GM23338 (cell line): Measurements from ENCODE around the gene SPATA18. TPM values are rescaled to one million over a fixed set of nuclear protein-coding genes. Genes with fewer than 3 reads are reported as not detected.
A peak's percentile ranks its signal among the peaks of the same experiment; 100 is the strongest.

Experiments used
- ATAC-seq: fragments of 200-7000 bp; cut with Tn5 transposase; 3 replicates; pipeline ENCODE4 v1.9.1; 2020
- DNase-seq: peaks from one replicate; pipeline ENCODE4 v3.0.0-alpha.2; 2015; ENCODE audit warnings: low spot score
- H2AFZ ChIP-seq: fragments of 200-600 bp; sonication (generic); 2 replicates; pipeline ENCODE4 v1.8.0; 2016; ENCODE audit warnings: antibody characterized with exemption, mild to moderate bottlenecking, moderate library complexity
- H3F3A ChIP-seq: fragments of 200-600 bp; sonication (generic); replicated peaks from 2 replicates; pipeline ENCODE4 v1.8.0; 2017; ENCODE audit warnings: antibody characterized with exemption, mixed run types, low read depth
- H3K27ac ChIP-seq: fragments of 200-600 bp; sonication (generic); 2 replicates; pipeline ENCODE4 v1.6.1; 2016; ENCODE audit warnings: low read depth
- H3K27me3 ChIP-seq: fragments of 200-600 bp; sonication (generic); 2 replicates; pipeline ENCODE4 v1.8.0; 2016; ENCODE audit warnings: mild to moderate bottlenecking, mixed run types, moderate library complexity; ENCODE audit not compliant: insufficient read depth
- H3K36me3 ChIP-seq: fragments of 200-600 bp; sonication (generic); 2 replicates; pipeline ENCODE4 v1.8.0; 2016; ENCODE audit warnings: mild to moderate bottlenecking; ENCODE audit not compliant: insufficient read depth
- H3K4me1 ChIP-seq: fragments of 200-600 bp; sonication (generic); 2 replicates; pipeline ENCODE4 v1.8.0; 2016; ENCODE audit warnings: mild to moderate bottlenecking, moderate library complexity; ENCODE audit not compliant: insufficient read depth
- H3K4me2 ChIP-seq: fragments of 200-600 bp; sonication (generic); 2 replicates; pipeline ENCODE4 v1.7.1; 2017; ENCODE audit warnings: mixed run types
- H3K4me3 ChIP-seq: fragments of 200-600 bp; sonication (generic); 2 replicates; pipeline ENCODE4 v1.6.1; 2016; ENCODE audit warnings: mixed run types
- H3K79me2 ChIP-seq: fragments of 200-600 bp; sonication (generic); replicated peaks from 2 replicates; pipeline ENCODE4 v1.8.0; 2017; ENCODE audit warnings: mild to moderate bottlenecking; ENCODE audit not compliant: insufficient read depth
- H3K9me2 ChIP-seq: fragments of 200-600 bp; sonication (generic); 2 replicates; pipeline ENCODE4 v1.8.0; 2017; ENCODE audit not compliant: insufficient read depth
- H4K20me1 ChIP-seq: fragments of 200-600 bp; sonication (generic); replicated peaks from 2 replicates; pipeline ENCODE4 v1.8.0; 2017; ENCODE audit warnings: mild to moderate bottlenecking; ENCODE audit not compliant: insufficient read depth
- H3K27ac Mint-ChIP-seq: 2 replicates; pipeline ENCODE4 v1.8.0; 2020; ENCODE audit warnings: inconsistent platforms, mild to moderate bottlenecking, moderate library complexity, mixed read lengths
- H3K27me3 Mint-ChIP-seq: 3 replicates; pipeline ENCODE4 v1.8.0; 2022; ENCODE audit warnings: low read depth, mild to moderate bottlenecking, moderate library complexity, mixed read lengths, inconsistent platforms; ENCODE audit not compliant: insufficient read depth, poor library complexity
- H3K36me3 Mint-ChIP-seq: 3 replicates; pipeline ENCODE4 v1.8.0; 2021; ENCODE audit warnings: low read depth, mild to moderate bottlenecking, inconsistent platforms, moderate library complexity, mixed read lengths
- H3K4me1 Mint-ChIP-seq: 3 replicates; pipeline ENCODE4 v1.8.0; 2020; ENCODE audit warnings: mild to moderate bottlenecking, inconsistent platforms, mixed read lengths
- H3K4me3 Mint-ChIP-seq: 3 replicates; pipeline ENCODE4 v1.8.0; 2021; ENCODE audit warnings: moderate library complexity, mild to moderate bottlenecking, inconsistent platforms, mixed read lengths
- H3K9me3 Mint-ChIP-seq: 3 replicates; pipeline ENCODE4 v1.8.0; 2020; ENCODE audit warnings: moderate library complexity, mild to moderate bottlenecking, inconsistent platforms, mixed read lengths
- CTCF ChIP-seq, 2 experiments: fragments of 200-600 bp in 1 of 2; sonication (generic) in 1 of 2; conservative IDR thresholded peaks; 2 replicates each; pipeline versions ENCODE4 v1.5.1 to v1.6.1; 2016 to 2017; ENCODE audit warnings: antibody characterized with exemption in 2 of 2, low read depth in 2 of 2, mild to moderate bottlenecking in 2 of 2, moderate library complexity in 1 of 2
- STAT1 ChIP-seq: IDR thresholded peaks from one replicate; pipeline ENCODE4 v1.6.1; 2016; ENCODE audit warnings: antibody characterized with exemption; ENCODE audit not compliant: unreplicated experiment
- ZNF114 ChIP-seq: fragments of 250-450 bp; sonication (Bioruptor Pico); IDR thresholded peaks from 2 replicates; pipeline ENCODE4 v1.5.0; 2020; ENCODE audit warnings: mild to moderate bottlenecking, moderate library complexity
- ZNF331 ChIP-seq: fragments of 250-450 bp; sonication (Bioruptor Pico); IDR thresholded peaks from 2 replicates; pipeline ENCODE4 v1.5.0; 2020; ENCODE audit warnings: low read depth, mild to moderate bottlenecking, moderate library complexity
- polyA plus RNA-seq: library from polyadenylated mRNA; unstranded; fragments of >200 nt; fragmentation: Nextera tagmentation; extraction: Ambion mirVana; gene quantifications from 2 replicates; pipeline ENCODE4 v1.2.1, GENCODE V29; 2016
- total RNA-seq: library from RNA; depleted of rRNA; stranded (reverse); fragments of >200 nt; shearing (Covaris generic); gene quantifications from 2 replicates; pipeline ENCODE4 v1.2.3, GENCODE V29; 2014
- TF ChIP-seq, protein P1 (sequence below): fragments of 250-450 bp; sonication (Bioruptor Pico); IDR thresholded peaks from 2 replicates; pipeline ENCODE4 v1.5.0; 2020; ENCODE audit warnings: mild to moderate bottlenecking, moderate library complexity

Gene SPATA18
- total and polyA plus RNA-seq, 2 experiments from 2014 or later: 1.5 to 2.5 TPM

- peak; percentile 6 for DNase-seq
- no peak for ATAC-seq
- Mint-ChIP-seq H3K27me3 (peaks cover 2% of the 10 kb centered on the region), H3K9me3 (no peaks in the 10 kb centered on the region), H3K4me3 (no peak overlapping the region), H3K27ac (no peak overlapping the region), H3K4me1 (peaks cover 4% of the 10 kb centered on the region; the same call in 1 of the 3 replicates), H3K36me3 (no peaks in the 10 kb centered on the region)
- H3K27me3 ChIP-seq: no peaks in the 10 kb centered on the region
- no peak overlapping the region for H2AFZ ChIP-seq
- H3F3A ChIP-seq: no peaks in the 10 kb centered on the region
- no peaks in the 10 kb centered on the region for H4K20me1 ChIP-seq
- no peaks in the 10 kb centered on the region for H3K36me3 ChIP-seq
- H3K4me3 ChIP-seq: no peak overlapping the region
- TF ChIP-seq, protein P1, sequence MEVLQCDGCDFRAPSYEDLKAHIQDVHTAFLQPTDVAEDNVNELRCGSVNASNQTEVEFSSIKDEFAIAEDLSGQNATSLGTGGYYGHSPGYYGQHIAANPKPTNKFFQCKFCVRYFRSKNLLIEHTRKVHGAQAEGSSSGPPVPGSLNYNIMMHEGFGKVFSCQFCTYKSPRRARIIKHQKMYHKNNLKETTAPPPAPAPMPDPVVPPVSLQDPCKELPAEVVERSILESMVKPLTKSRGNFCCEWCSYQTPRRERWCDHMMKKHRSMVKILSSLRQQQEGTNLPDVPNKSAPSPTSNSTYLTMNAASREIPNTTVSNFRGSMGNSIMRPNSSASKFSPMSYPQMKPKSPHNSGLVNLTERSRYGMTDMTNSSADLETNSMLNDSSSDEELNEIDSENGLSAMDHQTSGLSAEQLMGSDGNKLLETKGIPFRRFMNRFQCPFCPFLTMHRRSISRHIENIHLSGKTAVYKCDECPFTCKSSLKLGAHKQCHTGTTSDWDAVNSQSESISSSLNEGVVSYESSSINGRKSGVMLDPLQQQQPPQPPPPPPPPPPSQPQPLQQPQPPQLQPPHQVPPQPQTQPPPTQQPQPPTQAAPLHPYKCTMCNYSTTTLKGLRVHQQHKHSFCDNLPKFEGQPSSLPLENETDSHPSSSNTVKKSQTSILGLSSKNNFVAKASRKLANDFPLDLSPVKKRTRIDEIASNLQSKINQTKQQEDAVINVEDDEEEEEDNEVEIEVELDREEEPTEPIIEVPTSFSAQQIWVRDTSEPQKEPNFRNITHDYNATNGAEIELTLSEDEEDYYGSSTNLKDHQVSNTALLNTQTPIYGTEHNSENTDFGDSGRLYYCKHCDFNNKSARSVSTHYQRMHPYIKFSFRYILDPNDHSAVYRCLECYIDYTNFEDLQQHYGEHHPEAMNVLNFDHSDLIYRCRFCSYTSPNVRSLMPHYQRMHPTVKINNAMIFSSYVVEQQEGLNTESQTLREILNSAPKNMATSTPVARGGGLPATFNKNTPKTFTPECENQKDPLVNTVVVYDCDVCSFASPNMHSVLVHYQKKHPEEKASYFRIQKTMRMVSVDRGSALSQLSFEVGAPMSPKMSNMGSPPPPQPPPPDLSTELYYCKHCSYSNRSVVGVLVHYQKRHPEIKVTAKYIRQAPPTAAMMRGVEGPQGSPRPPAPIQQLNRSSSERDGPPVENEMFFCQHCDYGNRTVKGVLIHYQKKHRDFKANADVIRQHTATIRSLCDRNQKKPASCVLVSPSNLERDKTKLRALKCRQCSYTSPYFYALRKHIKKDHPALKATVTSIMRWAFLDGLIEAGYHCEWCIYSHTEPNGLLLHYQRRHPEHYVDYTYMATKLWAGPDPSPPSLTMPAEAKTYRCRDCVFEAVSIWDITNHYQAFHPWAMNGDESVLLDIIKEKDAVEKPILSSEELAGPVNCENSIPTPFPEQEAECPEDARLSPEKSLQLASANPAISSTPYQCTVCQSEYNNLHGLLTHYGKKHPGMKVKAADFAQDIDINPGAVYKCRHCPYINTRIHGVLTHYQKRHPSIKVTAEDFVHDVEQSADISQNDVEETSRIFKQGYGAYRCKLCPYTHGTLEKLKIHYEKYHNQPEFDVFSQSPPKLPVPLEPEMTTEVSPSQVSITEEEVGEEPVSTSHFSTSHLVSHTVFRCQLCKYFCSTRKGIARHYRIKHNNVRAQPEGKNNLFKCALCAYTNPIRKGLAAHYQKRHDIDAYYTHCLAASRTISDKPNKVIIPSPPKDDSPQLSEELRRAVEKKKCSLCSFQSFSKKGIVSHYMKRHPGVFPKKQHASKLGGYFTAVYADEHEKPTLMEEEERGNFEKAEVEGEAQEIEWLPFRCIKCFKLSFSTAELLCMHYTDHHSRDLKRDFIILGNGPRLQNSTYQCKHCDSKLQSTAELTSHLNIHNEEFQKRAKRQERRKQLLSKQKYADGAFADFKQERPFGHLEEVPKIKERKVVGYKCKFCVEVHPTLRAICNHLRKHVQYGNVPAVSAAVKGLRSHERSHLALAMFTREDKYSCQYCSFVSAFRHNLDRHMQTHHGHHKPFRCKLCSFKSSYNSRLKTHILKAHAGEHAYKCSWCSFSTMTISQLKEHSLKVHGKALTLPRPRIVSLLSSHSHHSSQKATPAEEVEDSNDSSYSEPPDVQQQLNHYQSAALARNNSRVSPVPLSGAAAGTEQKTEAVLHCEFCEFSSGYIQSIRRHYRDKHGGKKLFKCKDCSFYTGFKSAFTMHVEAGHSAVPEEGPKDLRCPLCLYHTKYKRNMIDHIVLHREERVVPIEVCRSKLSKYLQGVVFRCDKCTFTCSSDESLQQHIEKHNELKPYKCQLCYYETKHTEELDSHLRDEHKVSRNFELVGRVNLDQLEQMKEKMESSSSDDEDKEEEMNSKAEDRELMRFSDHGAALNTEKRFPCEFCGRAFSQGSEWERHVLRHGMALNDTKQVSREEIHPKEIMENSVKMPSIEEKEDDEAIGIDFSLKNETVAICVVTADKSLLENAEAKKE: no peak
- peak; percentile 25 to 40 for TF ChIP-seq CTCF (conservative IDR thresholded peaks at IDR 0.05; ENCODE audit: low read depth in 2 of 2)
- 0 out of 2 replicates have a peak, but pooled peaks cover 5% of the 10 kb centered on the region for H3K9me2 ChIP-seq
- H3K4me2 ChIP-seq: no peak overlapping the region
- H3K79me2 ChIP-seq: no peaks in the 10 kb centered on the region
- H3K27ac ChIP-seq: no peak overlapping the region
- H3K4me1 ChIP-seq: no peaks in the 10 kb centered on the region
Measured at GRCh38 chr4:52107745-52108144, 56.6 kb downstream of the SPATA18 start.

DNA sequence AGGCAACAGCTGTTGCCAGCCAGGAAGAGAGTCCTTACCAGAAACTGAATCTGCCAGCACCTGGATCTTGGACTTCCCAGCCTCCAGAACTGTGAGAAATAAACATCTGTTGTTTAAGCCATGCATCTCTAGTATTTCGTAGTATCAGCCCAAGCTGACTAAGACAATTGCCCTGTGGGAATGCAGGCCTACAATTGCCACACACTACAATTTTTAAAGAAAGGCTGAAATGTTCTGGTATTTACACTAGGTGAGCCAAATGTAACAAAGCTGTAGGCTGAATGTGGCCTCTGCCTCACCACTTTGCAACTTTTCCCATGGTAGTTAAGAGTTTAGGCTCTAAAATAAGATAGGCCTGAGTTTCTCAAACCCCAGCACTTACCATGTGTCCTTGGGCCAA is 59.1 kb downstream of the SPATA18 start:
- Mint-ChIP-seq H3K27ac (no peak overlapping the region), H3K4me1 (peaks cover 4% of the 10 kb centered on the region; the same call in 1 of the 3 replicates), H3K36me3 (no peaks in the 10 kb centered on the region), H3K9me3 (no peaks in the 10 kb centered on the region), H3K4me3 (no peak overlapping the region), H3K27me3 (no peaks in the 10 kb centered on the region)
- no peaks in the 10 kb centered on the region for H3K4me1 ChIP-seq
- no peaks in the 10 kb centered on the region for H3F3A ChIP-seq
- H2AFZ ChIP-seq: no peak overlapping the region
- H3K9me2 ChIP-seq: 0 out of 2 replicates have a peak, but pooled peaks cover 5% of the 10 kb centered on the region
- no peaks in the 10 kb centered on the region for H3K36me3 ChIP-seq
- H3K4me3 ChIP-seq: no peak overlapping the region
- no peak for ATAC-seq
- H3K4me2 ChIP-seq: no peak overlapping the region
- no peaks in the 10 kb centered on the region for H3K79me2 ChIP-seq
- no peak overlapping the region for H3K27ac ChIP-seq
- no peaks in the 10 kb centered on the region for H3K27me3 ChIP-seq
- H4K20me1 ChIP-seq: no peaks in the 10 kb centered on the region
- DNase-seq: no peak
- TF ChIP-seq ZNF331 (CRISPR knock-in tag) (no peak), ZNF114 (CRISPR knock-in tag) (no peak), STAT1 (no peak)
